Gastroesophageal sphincter (tissue), 4 donors: ENCODE results near the gene LNX1. TPM values are rescaled to one million over a fixed set of nuclear protein-coding genes. Genes with fewer than 3 reads are reported as not detected.
A peak's percentile ranks its signal among the peaks of the same experiment; 100 is the strongest.

Source experiments
- ATAC-seq: fragments of 150-250 bp; one replicate; pipeline ENCODE4 v1.9.1; 2016; ENCODE audit warnings: mild to moderate bottlenecking, moderate library complexity
- H3K27ac ChIP-seq, 4 donors: fragments of 200-600 bp; sonication (generic) in 3 of 4; 1 replicate in 3 of 4; 2 replicates in 1 of 4; pipeline ENCODE4 v1.5.1; 2016 to 2019
- H3K27me3 ChIP-seq: fragments of 200-600 bp; sonication (generic); one replicate; pipeline ENCODE4 v1.5.1; 2019
- H3K36me3 ChIP-seq, 2 donors: fragments of 200-600 bp; sonication (generic); one replicate each; pipeline ENCODE4 v1.5.1; 2019; ENCODE audit warnings: control low read depth in 1 of 2
- H3K4me1 ChIP-seq, 3 donors: fragments of 200-600 bp; sonication (generic); 1 replicate in 2 of 3; 2 replicates in 1 of 3; pipeline ENCODE4 v1.5.1; 2016 to 2019; ENCODE audit warnings: control low read depth in 2 of 3
- H3K4me3 ChIP-seq, 2 donors: fragments of 200-600 bp; sonication (generic); one replicate each; pipeline ENCODE4 v1.5.1; 2019; ENCODE audit warnings: mild to moderate bottlenecking in 1 of 2, moderate library complexity in 1 of 2
- H3K9me3 ChIP-seq, 3 donors: fragments of 200-600 bp; sonication (generic); one replicate each; pipeline ENCODE4 v1.5.1; 2017 to 2019; ENCODE audit warnings: control low read depth in 2 of 3
- CTCF ChIP-seq, 4 experiments: fragments of 200-600 bp in 2 of 4; fragments of 450-650 bp in 2 of 4; sonication (generic) in 1 of 4; IDR thresholded peaks; one replicate each; pipeline ENCODE4 v1.5.1; 2017 to 2019; ENCODE audit warnings: antibody characterized with exemption in 4 of 4, mild to moderate bottlenecking in 2 of 4, moderate library complexity in 2 of 4
- EP300 ChIP-seq: sonication (generic); formaldehyde crosslinking; IDR thresholded peaks from one replicate; pipeline ENCODE4 v1.6.1; 2017; ENCODE audit warnings: antibody characterized with exemption, mild to moderate bottlenecking
- POLR2A ChIP-seq, 2 donors: fragments of 450-650 bp; IDR thresholded peaks; one replicate each; pipeline ENCODE4 v1.6.1; 2017; ENCODE audit warnings: antibody characterized with exemption in 2 of 2, mild to moderate bottlenecking in 2 of 2, moderate library complexity in 1 of 2
- POLR2AphosphoS5 ChIP-seq: sonication (generic); formaldehyde crosslinking; IDR thresholded peaks from one replicate; pipeline ENCODE4 v1.6.1; 2017; ENCODE audit warnings: antibody characterized with exemption
- WGBS, 2 donors: methylation state at CpG; one replicate each; pipeline ENCODE4 v1.1.5; 2018; ENCODE audit warnings: low coverage in 1 of 2; 5-methylcytosine and 5-hydroxymethylcytosine counted together
- total RNA-seq, 4 donors: library from RNA; depleted of rRNA; stranded (reverse); fragments of >200 nt; gene quantifications; one replicate each; pipeline ENCODE4 v1.1.0, GENCODE V29; 2016

The LNX1 gene
- total RNA-seq, 4 donors from 2014 or later: 2.6 to 13.6 (median 7.2) TPM

DNA sequence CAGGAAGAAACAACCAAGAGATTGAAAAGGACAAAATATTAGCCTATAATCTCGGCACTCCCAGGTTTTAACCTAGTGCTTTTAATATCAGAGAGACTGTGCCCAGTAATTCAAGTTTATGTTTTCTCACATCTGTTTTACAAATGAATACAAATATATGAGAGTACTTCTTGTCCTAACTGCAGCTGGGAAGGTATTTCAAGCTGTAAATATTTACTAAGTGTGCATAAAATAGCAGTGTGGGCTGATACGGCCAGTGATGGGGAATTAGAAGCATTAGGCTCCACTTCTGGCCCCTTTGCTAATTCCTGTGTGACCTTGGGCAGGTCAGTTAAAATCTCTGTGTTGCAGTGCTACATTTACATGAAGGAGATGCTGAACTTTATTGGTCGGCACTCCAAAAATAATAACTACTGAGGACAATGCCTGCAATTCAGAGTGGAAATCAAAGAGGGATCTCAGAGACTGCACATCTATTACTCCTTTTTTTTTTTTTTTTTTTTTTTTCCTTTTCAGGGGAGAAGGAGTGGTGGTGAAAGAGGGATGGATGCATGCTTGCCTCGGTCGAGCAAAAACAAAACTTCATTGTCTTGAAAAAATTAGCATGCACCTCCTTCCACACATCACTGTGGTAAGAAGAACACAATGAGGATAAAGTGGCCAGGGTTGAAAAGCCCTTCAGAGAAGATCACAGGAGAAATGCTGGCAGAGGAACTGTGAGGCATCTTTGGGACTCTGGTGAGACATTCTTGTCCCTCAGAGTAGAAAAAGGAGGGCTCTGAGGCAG lies 44.6 kb upstream of the LNX1 start:
- Histone ChIP-seq H3K27ac (no peak overlapping the region), H3K9me3 (no peaks in the 10 kb centered on the region), H3K4me3 (no peak overlapping the region), H3K27me3 (peaks cover 13% of the 10 kb centered on the region), H3K36me3 (no peaks in the 10 kb centered on the region), H3K4me1 (no peaks in the 10 kb centered on the region)
- WGBS, 2 donors: 43 to 58% methylated on average over 3 to 5 of the region's 5 CpGs
- TF ChIP-seq EP300: no peak
- TF ChIP-seq POLR2A (IDR thresholded peaks at IDR 0.05): no peak
- TF ChIP-seq CTCF (IDR thresholded peaks at IDR 0.05): no peak
- TF ChIP-seq POLR2AphosphoS5: no peak
- ATAC-seq: no peak

GRCh38 chr4:53633608-53634007 lies 42.3 kb upstream of the LNX1 start:
- 30% methylated on average over 4 of the region's 4 CpGs; no CpG with 5 or more reads in 1 of the 2 donors for WGBS, 2 donors
- H3K27me3 ChIP-seq: peaks cover 13% of the 10 kb centered on the region
- H3K4me3 ChIP-seq: no peak overlapping the region
- no peaks in the 10 kb centered on the region for H3K4me1 ChIP-seq
- no peak overlapping the region for H3K27ac ChIP-seq
- ATAC-seq: peak; percentile 85
- no peaks in the 10 kb centered on the region for H3K9me3 ChIP-seq
- no peak for TF ChIP-seq POLR2A (IDR thresholded peaks at IDR 0.05)
- no peak for TF ChIP-seq POLR2AphosphoS5
- H3K36me3 ChIP-seq: no peaks in the 10 kb centered on the region

DNA sequence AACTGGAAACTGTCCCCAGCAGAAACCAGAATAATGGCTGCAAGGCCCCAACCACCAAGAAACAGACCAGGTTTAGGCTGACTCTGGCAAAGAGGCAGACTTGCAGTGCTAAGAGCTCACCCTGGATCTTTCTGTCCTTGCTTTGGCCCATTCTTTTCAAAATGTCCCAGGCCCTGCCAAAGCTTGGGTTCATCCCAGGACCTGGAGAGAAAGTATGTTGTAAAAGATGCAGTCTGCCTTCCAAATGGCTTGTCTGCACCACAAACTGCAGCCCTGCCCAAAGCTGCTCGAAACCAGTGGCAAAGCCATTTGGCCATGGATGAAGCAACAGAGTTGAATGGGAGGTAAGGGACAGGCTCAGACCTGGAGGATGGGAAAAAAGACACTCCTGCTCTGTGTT lies 38.0 kb upstream of the LNX1 start:
- no peak for TF ChIP-seq EP300
- 38% methylated on average over 1 of the region's 1 CpG; no CpG with 5 or more reads in 1 of the 2 donors for WGBS, 2 donors
- Histone ChIP-seq H3K27me3 (peaks cover 5% of the 10 kb centered on the region), H3K36me3 (no peaks in the 10 kb centered on the region), H3K27ac (no peak overlapping the region), H3K4me1 (no peaks in the 10 kb centered on the region), H3K4me3 (no peak overlapping the region), H3K9me3 (no peaks in the 10 kb centered on the region)
- peak; percentile 35 for ATAC-seq

DNA sequence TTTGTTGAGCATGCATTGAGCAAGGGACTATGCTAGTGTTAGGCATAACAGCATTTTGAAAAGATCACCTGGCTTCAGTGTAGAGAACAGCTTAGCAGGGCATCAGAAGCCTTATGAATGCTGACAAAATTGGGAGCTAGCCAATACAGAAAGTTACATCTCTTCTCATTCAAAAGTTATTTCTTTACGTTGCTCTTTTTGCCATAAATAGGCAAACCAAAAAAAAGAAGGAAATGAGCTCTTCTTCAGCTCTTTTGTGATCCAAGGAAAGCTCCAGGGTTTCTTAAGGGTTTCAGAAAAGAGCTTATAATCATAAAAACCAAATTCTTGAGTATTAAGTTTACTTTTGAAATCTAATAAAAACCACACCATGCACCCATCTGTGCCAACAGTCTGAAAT lies 35.2 kb upstream of the LNX1 start:
- no peak overlapping the region for H3K27ac ChIP-seq
- TF ChIP-seq POLR2A (IDR thresholded peaks at IDR 0.05) (no peak), CTCF (IDR thresholded peaks at IDR 0.05) (no peak), POLR2AphosphoS5 (no peak), EP300 (no peak)
- no peak overlapping the region for H3K4me3 ChIP-seq
- H3K9me3 ChIP-seq: no peaks in the 10 kb centered on the region
- H3K4me1 ChIP-seq: no peaks in the 10 kb centered on the region
- H3K27me3 ChIP-seq: no peaks in the 10 kb centered on the region
- no peak for ATAC-seq
- no peaks in the 10 kb centered on the region for H3K36me3 ChIP-seq
- 44 to 56% methylated on average over 1 of the region's 1 CpG for WGBS, 2 donors

DNA sequence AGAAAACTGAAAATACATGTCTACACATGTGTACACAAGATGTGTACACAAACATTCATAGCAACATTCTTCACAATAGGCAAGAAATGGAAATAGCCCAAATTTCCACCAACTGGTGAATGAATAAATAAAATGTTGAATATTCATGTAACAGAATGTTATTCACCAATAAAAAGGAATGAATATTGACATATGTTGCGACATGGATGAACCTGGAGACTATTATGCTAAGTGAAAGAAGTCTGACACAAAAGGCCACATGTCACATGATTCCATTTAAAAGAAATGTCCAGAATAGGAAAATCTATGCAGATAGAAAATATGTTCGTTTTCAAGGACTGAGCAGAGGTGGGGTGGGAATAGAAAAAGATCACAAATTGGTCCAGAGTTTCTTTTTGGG lies 34.6 kb upstream of the LNX1 start:
- no peaks in the 10 kb centered on the region for H3K36me3 ChIP-seq
- no peak for TF ChIP-seq POLR2AphosphoS5
- no peak for TF ChIP-seq POLR2A (IDR thresholded peaks at IDR 0.05)
- TF ChIP-seq EP300: no peak
- TF ChIP-seq CTCF (IDR thresholded peaks at IDR 0.05): no peak
- H3K9me3 ChIP-seq: no peaks in the 10 kb centered on the region
- no peak for ATAC-seq
- no peak overlapping the region for H3K4me3 ChIP-seq
- H3K4me1 ChIP-seq: no peaks in the 10 kb centered on the region
- no peak overlapping the region for H3K27ac ChIP-seq
- H3K27me3 ChIP-seq: no peaks in the 10 kb centered on the region
- 89% methylated on average over 2 of the region's 2 CpGs for WGBS, 2 donors

DNA sequence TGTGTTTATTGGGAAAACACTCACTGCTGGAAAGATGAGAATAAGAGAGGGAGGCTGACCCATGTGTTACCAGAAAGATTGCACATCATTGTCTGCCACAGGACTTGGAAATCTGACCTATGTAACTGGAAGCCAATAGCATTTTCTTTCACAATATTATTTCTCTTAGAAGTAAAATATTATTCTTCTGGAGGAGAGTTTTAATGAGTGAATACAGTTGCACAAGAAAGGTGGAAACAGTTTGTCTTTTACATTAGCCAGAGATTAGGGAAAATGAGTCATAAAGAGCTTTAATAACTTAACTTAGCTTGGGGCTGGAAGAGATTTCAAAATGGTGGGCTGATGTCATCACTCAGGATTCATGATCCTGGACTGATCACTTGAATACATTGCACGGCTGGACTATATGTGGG lies 31.5 kb upstream of the LNX1 start:
- ATAC-seq: peak; percentile 84
- no peak overlapping the region for H3K27ac ChIP-seq

More for the DNA sequence above, 31.5 kb upstream of the LNX1 start:
- Histone ChIP-seq H3K27me3 (no peaks in the 10 kb centered on the region), H3K4me3 (no peak overlapping the region), H3K4me1 (no peaks in the 10 kb centered on the region), H3K36me3 (no peaks in the 10 kb centered on the region), H3K9me3 (no peaks in the 10 kb centered on the region)
- TF ChIP-seq POLR2AphosphoS5: peak; percentile 18
- TF ChIP-seq CTCF (IDR thresholded peaks at IDR 0.05): no peak
- WGBS, 2 donors: 80 to 85% methylated on average over 1 of the region's 1 CpG
